CD14-positive monocyte (primary cell): ENCODE data around the gene MTF1. TPM values are rescaled to one million over a fixed set of nuclear protein-coding genes. Genes with fewer than 3 reads are reported as not detected.

Source experiments
- DNase-seq, 3 donors: peaks; one replicate each; pipeline ENCODE4 v3.0.0-alpha.2; 2011 to 2022
- H2AFZ ChIP-seq: 2 replicates; pipeline ENCODE4 v1.6.0; 2012; ENCODE audit warnings: mild to moderate bottlenecking, low read depth, low read length, inconsistent platforms; ENCODE audit not compliant: insufficient read depth, poor library complexity, severe bottlenecking
- H3K27ac ChIP-seq, 2 donors: 1 replicate in 1 of 2; 2 replicates in 1 of 2; pipeline ENCODE4 v1.5.1; 2012 to 2013; ENCODE audit warnings: low read length in 2 of 2, control low read depth in 1 of 2, inconsistent platforms in 1 of 2, low read depth in 1 of 2, mild to moderate bottlenecking in 1 of 2
- H3K27me3 ChIP-seq, 2 donors: one replicate each; pipeline versions ENCODE4 v1.6.0 to v1.6.1; 2011 to 2013; ENCODE audit warnings: low read length in 2 of 2; ENCODE audit not compliant: control insufficient read depth in 2 of 2, insufficient read depth in 2 of 2
- H3K36me3 ChIP-seq, 2 donors: replicated peaks in 1 of 2; 1 replicate in 1 of 2; 2 replicates in 1 of 2; pipeline versions ENCODE4 v1.5.1 to v1.6.1; 2012 to 2013; ENCODE audit warnings: low read length in 2 of 2, control low read depth in 1 of 2, inconsistent platforms in 1 of 2, mild to moderate bottlenecking in 1 of 2; ENCODE audit not compliant: insufficient read depth in 2 of 2, control insufficient read depth in 1 of 2
- H3K4me1 ChIP-seq, 2 donors: 1 replicate in 1 of 2; 2 replicates in 1 of 2; pipeline versions ENCODE4 v1.5.1 to v1.6.1; 2012 to 2013; ENCODE audit warnings: low read length in 2 of 2, control low read depth in 1 of 2, inconsistent platforms in 1 of 2, mild to moderate bottlenecking in 1 of 2, moderate library complexity in 1 of 2; ENCODE audit not compliant: insufficient read depth in 2 of 2, control insufficient read depth in 1 of 2
- H3K4me2 ChIP-seq: replicated peaks from 2 replicates; pipeline ENCODE3; 2012; ENCODE audit warnings: low read length, moderate library complexity, mild to moderate bottlenecking; ENCODE audit not compliant: poor library complexity, severe bottlenecking; ENCODE audit errors: extremely low read depth
- H3K4me3 ChIP-seq, 3 experiments: fragments of 200-600 bp in 1 of 3; sonication (generic) in 1 of 3; replicated peaks in 1 of 3; 1 replicate in 2 of 3; 2 replicates in 1 of 3; pipeline ENCODE4 v1.5.1; 2011 to 2013; ENCODE audit warnings: low read length in 3 of 3, mild to moderate bottlenecking in 3 of 3, control low read depth in 2 of 3, low read depth in 2 of 3, inconsistent platforms in 1 of 3, moderate library complexity in 1 of 3
- H3K79me2 ChIP-seq: 2 replicates; pipeline ENCODE4 v1.6.0; 2012; ENCODE audit warnings: mild to moderate bottlenecking, control low read depth, inconsistent platforms, low read length, moderate library complexity; ENCODE audit not compliant: insufficient read depth
- H3K9ac ChIP-seq: 2 replicates; pipeline ENCODE4 v1.6.0; 2017; ENCODE audit warnings: low read length, mild to moderate bottlenecking; ENCODE audit not compliant: insufficient read depth, poor library complexity, severe bottlenecking
- H3K9me3 ChIP-seq, 2 donors: replicated peaks in 1 of 2; 1 replicate in 1 of 2; 2 replicates in 1 of 2; pipeline versions ENCODE4 v1.5.1 to v1.6.1; 2012 to 2013; ENCODE audit warnings: low read length in 2 of 2, control low read depth in 1 of 2; ENCODE audit not compliant: control insufficient read depth in 1 of 2, insufficient read depth in 1 of 2
- H4K20me1 ChIP-seq: 2 replicates; pipeline ENCODE4 v1.6.0; 2012; ENCODE audit warnings: mild to moderate bottlenecking, low read length, control low read depth, moderate library complexity; ENCODE audit not compliant: insufficient read depth
- H3K27ac Mint-ChIP-seq, 7 donors: one replicate each; pipeline ENCODE4 v1.8.0; 2020; ENCODE audit warnings: mild to moderate bottlenecking in 7 of 7, mixed read lengths in 7 of 7, moderate library complexity in 6 of 7, inconsistent platforms in 2 of 7
- H3K27me3 Mint-ChIP-seq, 3 donors: one replicate each; pipeline ENCODE4 v1.8.0; 2021 to 2022; ENCODE audit warnings: low read depth in 3 of 3, mild to moderate bottlenecking in 3 of 3, mixed read lengths in 3 of 3, moderate library complexity in 3 of 3, inconsistent platforms in 1 of 3
- H3K36me3 Mint-ChIP-seq, 2 donors: one replicate each; pipeline ENCODE4 v1.8.0; 2020; ENCODE audit warnings: mixed read lengths in 2 of 2, inconsistent platforms in 1 of 2, mild to moderate bottlenecking in 1 of 2
- H3K4me1 Mint-ChIP-seq: one replicate; pipeline ENCODE4 v1.8.0; 2020; ENCODE audit warnings: mild to moderate bottlenecking, mixed read lengths
- H3K4me3 Mint-ChIP-seq, 2 donors: one replicate each; pipeline ENCODE4 v1.8.0; 2020; ENCODE audit warnings: mild to moderate bottlenecking in 2 of 2, mixed read lengths in 2 of 2, moderate library complexity in 1 of 2
- H3K9me3 Mint-ChIP-seq, 7 donors: one replicate each; pipeline ENCODE4 v1.8.0; 2020 to 2022; ENCODE audit warnings: mixed read lengths in 7 of 7, mild to moderate bottlenecking in 6 of 7, moderate library complexity in 6 of 7, inconsistent platforms in 2 of 7
- CTCF ChIP-seq: fragments of 200-600 bp; IDR thresholded peaks from one replicate; pipeline ENCODE4 v1.8.0; 2022; ENCODE audit warnings: antibody characterized with exemption, mild to moderate bottlenecking
- WGBS: methylation state at CpG from one replicate; pipeline ENCODE4 v1.1.5; 2013; ENCODE audit warnings: missing lambda C conversion rate; ENCODE audit not compliant: insufficient coverage; 5-methylcytosine and 5-hydroxymethylcytosine counted together
- intact Hi-C, 2 donors: fragments of 100-400 bp; cut with micrococcal nuclease; formaldehyde crosslinking; loops; one replicate each; pipeline versions ENCODE4 v1.15.0 to v1.15.1; 2023
- polyA plus RNA-seq, 3 donors: library from polyadenylated mRNA; depleted of rRNA in 1 of 3; unstranded in 2 of 3; stranded (reverse) in 1 of 3; fragments of 300-500 nt in 2 of 3; fragments of >200 nt in 1 of 3; fragmentation: Illumina TruSeq in 2 of 3; gene quantifications; 1 replicate in 2 of 3; 2 replicates in 1 of 3; pipeline ENCODE4 v1.2.3, GENCODE V29; 2012 to 2021

The MTF1 gene
- polyA plus RNA-seq, 3 donors: 17.1 to 41.0 (median 29.6) TPM

- Histone ChIP-seq H3K79me2 (no peaks in the 10 kb centered on the region), H3K9me3 (peaks cover 0 to 29% of the 10 kb centered on the region in 2 donors), H3K27ac (no peak overlapping the region), H3K4me2 (no peak overlapping the region), H3K9ac (no peak overlapping the region), H3K4me1 (no peaks in the 10 kb centered on the region), H3K4me3 (no peak overlapping the region), H3K36me3 (no peaks in the 10 kb centered on the region), H4K20me1 (no peaks in the 10 kb centered on the region), H3K27me3 (peaks cover 43 to 88% of the 10 kb centered on the region in 2 donors), H2AFZ (no peak overlapping the region)
- peaks cover 68 to 81% (median 73%) of the 10 kb centered on the region in 3 donors for H3K27me3 Mint-ChIP-seq
- peaks cover 5% of the 10 kb centered on the region for H3K4me1 Mint-ChIP-seq
- H3K9me3 Mint-ChIP-seq: peaks cover 8 to 32% (median 13%) of the 10 kb centered on the region in 7 donors
- no peak overlapping the region for H3K27ac Mint-ChIP-seq
- intact Hi-C loops: no loop called here
- no peak for DNase-seq
- no peak for TF ChIP-seq CTCF
- WGBS: 25% methylated on average over 24 of the region's 25 CpGs
- H3K4me3 Mint-ChIP-seq: peak overlapping the region in 1 of 2 donors; percentile 85
- peaks cover 0 to 5% of the 10 kb centered on the region in 2 donors for H3K36me3 Mint-ChIP-seq
Observed at GRCh38 chr1:37763791-37764413, 95.5 kb downstream of the MTF1 start.

GRCh38 chr1:37762516-37762915 lies 96.9 kb downstream of the MTF1 start:
- Mint-ChIP-seq H3K36me3 (peaks cover 0 to 5% of the 10 kb centered on the region in 2 donors), H3K27ac (no peak overlapping the region), H3K9me3 (peaks cover 8 to 32% (median 13%) of the 10 kb centered on the region in 7 donors), H3K27me3 (peaks cover 57 to 67% (median 59%) of the 10 kb centered on the region in 3 donors), H3K4me1 (peaks cover 5% of the 10 kb centered on the region), H3K4me3 (peak overlapping the region in 1 of 2 donors; percentile 21)
- Histone ChIP-seq H3K27me3 (peaks cover 41 to 90% of the 10 kb centered on the region in 2 donors), H3K4me1 (no peaks in the 10 kb centered on the region), H3K9ac (no peak overlapping the region), H3K79me2 (no peaks in the 10 kb centered on the region), H3K9me3 (peaks cover 0 to 29% of the 10 kb centered on the region in 2 donors), H4K20me1 (no peaks in the 10 kb centered on the region), H3K36me3 (no peaks in the 10 kb centered on the region), H3K27ac (no peak overlapping the region), H3K4me2 (no peak overlapping the region), H3K4me3 (no peak overlapping the region), H2AFZ (no peak overlapping the region)
- TF ChIP-seq CTCF: no peak
- intact Hi-C loops: no loop called here
- 60% methylated on average over 1 of the region's 2 CpGs for WGBS
- DNase-seq: no peak
